Measurements from ENCODE around the gene FXYD7.

- TF ChIP-seq, protein P1, sequence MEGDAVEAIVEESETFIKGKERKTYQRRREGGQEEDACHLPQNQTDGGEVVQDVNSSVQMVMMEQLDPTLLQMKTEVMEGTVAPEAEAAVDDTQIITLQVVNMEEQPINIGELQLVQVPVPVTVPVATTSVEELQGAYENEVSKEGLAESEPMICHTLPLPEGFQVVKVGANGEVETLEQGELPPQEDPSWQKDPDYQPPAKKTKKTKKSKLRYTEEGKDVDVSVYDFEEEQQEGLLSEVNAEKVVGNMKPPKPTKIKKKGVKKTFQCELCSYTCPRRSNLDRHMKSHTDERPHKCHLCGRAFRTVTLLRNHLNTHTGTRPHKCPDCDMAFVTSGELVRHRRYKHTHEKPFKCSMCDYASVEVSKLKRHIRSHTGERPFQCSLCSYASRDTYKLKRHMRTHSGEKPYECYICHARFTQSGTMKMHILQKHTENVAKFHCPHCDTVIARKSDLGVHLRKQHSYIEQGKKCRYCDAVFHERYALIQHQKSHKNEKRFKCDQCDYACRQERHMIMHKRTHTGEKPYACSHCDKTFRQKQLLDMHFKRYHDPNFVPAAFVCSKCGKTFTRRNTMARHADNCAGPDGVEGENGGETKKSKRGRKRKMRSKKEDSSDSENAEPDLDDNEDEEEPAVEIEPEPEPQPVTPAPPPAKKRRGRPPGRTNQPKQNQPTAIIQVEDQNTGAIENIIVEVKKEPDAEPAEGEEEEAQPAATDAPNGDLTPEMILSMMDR (conservative IDR thresholded peaks at IDR 0.05; ENCODE audit: low read length), result no peak
- no peak for TF ChIP-seq EZH2phosphoT487 (IDR thresholded peaks at IDR 0.05; ENCODE audit: borderline replicate concordance, low read depth, low read length)
Observed at GRCh38 chr19:35119091-35119490, 24.0 kb upstream of the FXYD7 start.

All from OCI-LY7 (cell line).